ENCODE measurements around the gene PCDHGA6.
"Not testable (repeated sequence)": the region's sequence is repeated elsewhere in the genome, so short reads cannot be mapped to it uniquely, and the experiment has no call there.

PCDHGA6 gene

GRCh38 chr5:141373673-141374317 is at the start of gene PCDHGA6:
Gene PCDHGA6 (plus strand): TSS chr5:141373891. CDS start chr5:141374084, 193 bp downstream.
- DNase-seq (ENCODE audit: insufficient read length, low spot score) (no peak), FAIRE-seq (no peak)
- peak; percentile 11 for TF ChIP-seq CTCF (IDR thresholded peaks at IDR 0.05; ENCODE audit: insufficient read depth, missing control alignments)

GRCh38 chr5:141326088-141326854 is 47.4 kb upstream of the PCDHGA6 start:
- FAIRE-seq: no peak
- no peak for DNase-seq (ENCODE audit: insufficient read length, low spot score)
- no peak for TF ChIP-seq CTCF (IDR thresholded peaks at IDR 0.05; ENCODE audit: insufficient read depth, missing control alignments)

GRCh38 chr5:141328231-141328630 is 45.5 kb upstream of the PCDHGA6 start:
- FAIRE-seq (no peak), DNase-seq (ENCODE audit: insufficient read length, low spot score) (no peak)
- TF ChIP-seq CTCF (IDR thresholded peaks at IDR 0.05; ENCODE audit: insufficient read depth, missing control alignments): no peak

DNA sequence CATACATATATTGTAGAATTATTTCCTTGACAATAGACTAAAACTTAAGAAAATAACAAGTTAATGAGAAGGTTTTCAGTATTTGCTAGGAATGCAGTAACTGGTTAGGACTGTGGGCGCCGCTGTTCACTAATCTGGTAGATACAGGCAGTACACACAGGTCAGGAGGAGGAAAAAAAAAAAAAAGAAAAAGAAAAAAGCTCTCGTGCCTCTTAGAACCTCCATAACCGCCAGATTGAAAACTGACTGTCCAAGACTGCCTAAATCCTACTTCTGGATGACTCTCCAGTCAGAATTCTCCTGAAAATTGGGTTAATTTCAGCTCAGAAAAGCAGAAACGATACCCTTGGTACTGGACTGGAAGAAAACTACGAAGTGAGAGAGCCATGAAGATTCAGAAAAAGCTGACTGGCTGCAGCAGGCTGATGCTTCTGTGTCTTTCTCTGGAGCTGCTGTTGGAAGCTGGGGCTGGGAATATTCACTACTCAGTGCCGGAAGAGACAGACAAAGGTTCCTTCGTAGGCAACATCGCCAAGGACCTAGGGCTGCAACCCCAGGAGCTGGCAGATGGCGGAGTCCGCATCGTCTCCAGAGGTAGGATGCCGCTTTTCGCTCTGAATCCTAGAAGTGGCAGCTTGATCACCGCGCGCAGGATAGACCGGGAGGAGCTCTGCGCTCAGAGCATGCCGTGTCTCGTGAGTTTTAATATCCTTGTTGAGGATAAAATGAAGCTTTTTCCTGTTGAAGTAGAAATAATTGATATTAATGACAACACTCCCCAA is 43.2 kb upstream of the PCDHGA6 start, which contains the start of gene PCDHGA1:
TSS of gene PCDHGA1 (plus strand) at position 216 of the 782 bp plus-strand sequence.
- DNase-seq (ENCODE audit: insufficient read length, low spot score): no peak
- FAIRE-seq: no peak
- TF ChIP-seq CTCF (IDR thresholded peaks at IDR 0.05; ENCODE audit: insufficient read depth, missing control alignments): peak; percentile 29

DNA sequence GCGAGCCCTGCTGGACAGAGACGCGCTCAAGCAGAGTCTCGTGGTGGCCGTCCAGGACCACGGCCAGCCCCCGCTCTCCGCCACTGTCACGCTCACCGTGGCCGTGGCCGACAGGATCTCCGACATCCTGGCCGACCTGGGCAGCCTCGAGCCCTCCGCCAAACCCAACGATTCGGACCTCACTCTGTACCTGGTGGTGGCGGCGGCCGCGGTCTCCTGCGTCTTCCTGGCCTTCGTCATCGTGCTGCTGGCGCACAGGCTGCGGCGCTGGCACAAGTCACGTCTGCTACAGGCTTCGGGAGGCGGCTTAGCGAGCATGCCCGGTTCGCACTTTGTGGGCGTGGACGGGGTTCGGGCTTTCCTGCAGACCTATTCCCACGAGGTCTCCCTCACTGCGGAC is 41.1 kb upstream of the PCDHGA6 start:
- FAIRE-seq; DNase-seq (ENCODE audit: insufficient read length, low spot score): not testable (repeated sequence)

GRCh38 chr5:141338538-141339306 is 35.0 kb upstream of the PCDHGA6 start, which contains the start of gene PCDHGA2:
Gene PCDHGA2 (plus strand): TSS chr5:141338760.
- DNase-seq (ENCODE audit: insufficient read length, low spot score): no peak
- FAIRE-seq: no peak
- TF ChIP-seq CTCF (IDR thresholded peaks at IDR 0.05; ENCODE audit: insufficient read depth, missing control alignments): peak; percentile 38

GRCh38 chr5:141340781-141341354 is 32.8 kb upstream of the PCDHGA6 start:
- FAIRE-seq; DNase-seq (ENCODE audit: insufficient read length, low spot score): not testable (repeated sequence)
